HUES6 (cell line): ENCODE data around the gene MXRA8.
"Not testable (repeated sequence)": the region's sequence is repeated elsewhere in the genome, so short reads cannot be mapped to it uniquely, and the experiment has no call there.

Experiments
- H3K27ac ChIP-seq: 2 replicates; pipeline ENCODE4 v1.7.0; 2013; ENCODE audit warnings: low read depth, mild to moderate bottlenecking, low read length, inconsistent platforms
- H3K27me3 ChIP-seq: 2 replicates; pipeline ENCODE4 v1.6.1; 2013; ENCODE audit warnings: low read length; ENCODE audit not compliant: control insufficient read depth, insufficient read depth
- H3K36me3 ChIP-seq: 2 replicates; pipeline ENCODE4 v1.6.1; 2013; ENCODE audit warnings: low read length; ENCODE audit not compliant: control insufficient read depth, insufficient read depth
- H3K4me1 ChIP-seq: 2 replicates; pipeline ENCODE4 v1.6.1; 2013; ENCODE audit warnings: low read length; ENCODE audit not compliant: control insufficient read depth, insufficient read depth
- H3K4me3 ChIP-seq: 2 replicates; pipeline ENCODE4 v1.5.1; 2013; ENCODE audit warnings: low read depth, low read length
- H3K9ac ChIP-seq: one replicate; pipeline ENCODE4 v1.6.1; 2013; ENCODE audit warnings: mild to moderate bottlenecking, low read length
- H3K9me3 ChIP-seq: 2 replicates; pipeline ENCODE4 v1.6.1; 2013; ENCODE audit warnings: low read depth, low read length; ENCODE audit not compliant: control insufficient read depth, insufficient read depth

Gene MXRA8

DNA sequence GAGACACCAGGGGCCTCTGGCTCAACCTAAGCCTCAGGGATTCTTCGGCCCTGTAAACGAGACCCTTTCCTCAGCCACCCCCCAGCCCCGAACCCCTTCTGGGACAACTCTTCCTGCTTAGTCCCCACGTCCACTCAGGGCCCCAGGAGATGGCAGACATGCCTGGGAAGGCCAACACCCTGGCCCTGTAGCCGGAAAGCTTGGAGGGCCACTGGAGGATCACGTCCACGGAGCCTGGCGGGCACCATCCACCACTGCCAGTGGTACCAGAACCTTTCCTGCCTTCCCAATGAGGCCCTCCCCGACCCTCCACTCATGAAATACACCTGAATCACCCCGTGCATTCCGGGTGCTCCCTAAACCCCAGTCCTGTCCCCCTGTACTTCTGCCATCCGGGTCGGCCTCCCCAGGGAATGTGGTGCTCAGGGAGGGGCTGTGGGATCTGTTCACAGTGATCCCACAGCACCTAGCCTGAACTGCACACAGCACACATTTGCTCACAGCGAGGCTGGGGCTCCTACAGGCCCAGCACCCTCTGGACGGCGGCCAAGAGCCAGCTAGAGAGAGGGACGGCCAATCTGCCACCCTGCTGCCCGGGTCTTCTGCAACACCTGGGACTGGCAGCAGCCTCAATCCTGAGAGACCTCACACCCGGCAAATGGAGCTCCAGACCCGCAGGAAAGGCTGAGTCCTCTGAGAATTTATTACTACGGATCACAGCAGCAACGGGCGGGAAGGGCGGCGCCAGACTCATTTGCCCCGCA is 14.9 kb upstream of the MXRA8 start:
- no peaks in the 10 kb centered on the region for H3K27me3 ChIP-seq
- 0 out of 2 replicates have a peak overlapping the region, but pooled peaks have one; percentile 85 for H3K4me3 ChIP-seq
- H3K4me1 ChIP-seq: peaks cover 9% of the 10 kb centered on the region; the same call in 1 of the 2 replicates
- H3K36me3 ChIP-seq: peaks cover 18% of the 10 kb centered on the region
- no peak overlapping the region for H3K9ac ChIP-seq
- H3K27ac ChIP-seq: no peak overlapping the region
- no peaks in the 10 kb centered on the region for H3K9me3 ChIP-seq

DNA sequence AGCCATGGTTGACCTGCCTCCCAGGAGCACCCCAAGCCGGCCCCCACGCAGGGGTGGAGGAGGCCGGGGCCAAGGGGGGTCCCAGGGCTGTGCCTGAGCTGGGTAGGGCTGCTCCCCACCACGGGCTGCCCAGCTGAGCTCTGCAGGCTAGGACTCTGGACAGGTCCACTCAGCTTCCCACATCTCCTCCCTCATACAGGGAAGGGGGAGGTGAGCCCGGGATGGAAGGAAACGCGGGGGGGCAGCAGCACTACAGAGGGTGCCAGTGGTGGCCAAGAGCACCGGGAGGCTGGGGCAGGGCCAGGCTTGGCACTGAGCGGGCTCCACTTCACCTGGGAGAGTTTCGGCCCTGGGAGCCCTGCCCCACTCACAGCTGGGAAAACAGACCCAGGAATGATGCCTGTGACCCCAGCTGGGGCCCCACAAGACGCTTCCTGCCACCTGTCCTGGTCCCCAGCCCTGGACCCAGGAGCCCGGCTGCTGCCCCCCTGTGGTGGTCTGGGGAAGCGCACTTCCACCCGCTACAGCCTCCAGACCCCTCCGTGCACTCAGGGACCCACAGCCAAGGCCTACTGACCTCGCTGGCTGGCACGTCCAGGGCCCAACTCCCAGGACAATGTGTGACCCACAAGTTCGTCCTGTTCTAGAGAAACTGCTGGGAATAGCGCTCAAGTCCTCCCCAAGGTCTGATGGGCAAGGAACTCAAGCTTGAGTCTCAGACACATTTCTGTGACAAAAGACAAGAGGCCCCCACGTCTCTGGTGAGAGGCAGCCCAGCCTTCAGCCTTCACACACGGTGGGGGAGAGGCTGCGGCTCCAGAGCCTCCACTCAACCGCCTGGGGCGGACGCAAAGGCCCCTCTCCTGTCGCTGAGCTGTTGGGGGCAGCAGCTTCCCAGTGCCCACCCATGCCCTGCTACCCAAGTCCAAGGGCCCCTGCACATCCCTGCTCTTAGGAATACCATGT is 13.7 kb upstream of the MXRA8 start:
- Histone ChIP-seq H3K9ac (no peak overlapping the region), H3K27ac (no peak overlapping the region), H3K4me3 (no peak overlapping the region), H3K36me3 (peaks cover 18% of the 10 kb centered on the region), H3K27me3 (no peaks in the 10 kb centered on the region), H3K4me1 (peaks cover 9% of the 10 kb centered on the region; the same call in 1 of the 2 replicates), H3K9me3 (peaks cover 5% of the 10 kb centered on the region)

DNA sequence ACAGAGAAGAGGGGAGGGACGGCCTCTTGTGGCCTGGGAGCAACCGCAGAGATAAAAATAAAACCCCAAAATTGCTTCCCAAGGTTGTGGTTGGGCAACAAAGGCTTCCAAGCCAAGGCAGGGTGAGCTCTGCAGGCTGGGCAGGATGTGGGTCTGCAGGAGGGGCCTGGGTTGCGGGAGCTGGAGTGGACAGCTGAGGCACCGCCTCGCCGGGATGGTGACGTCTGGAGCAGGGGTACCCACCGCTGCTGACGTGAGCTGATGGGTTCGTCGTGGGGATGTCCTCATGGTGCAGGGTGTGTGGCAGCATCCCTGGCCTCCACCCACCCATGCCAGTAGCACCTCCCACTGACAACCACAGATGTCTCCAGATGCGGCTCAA is 13.0 kb upstream of the MXRA8 start:
- no peak overlapping the region for H3K9ac ChIP-seq
- no peak overlapping the region for H3K4me3 ChIP-seq
- peaks cover 9% of the 10 kb centered on the region; the same call in 1 of the 2 replicates for H3K4me1 ChIP-seq
- H3K27ac ChIP-seq: no peak overlapping the region
- peaks cover 11% of the 10 kb centered on the region for H3K9me3 ChIP-seq
- H3K36me3 ChIP-seq: peaks cover 18% of the 10 kb centered on the region
- no peaks in the 10 kb centered on the region for H3K27me3 ChIP-seq

DNA sequence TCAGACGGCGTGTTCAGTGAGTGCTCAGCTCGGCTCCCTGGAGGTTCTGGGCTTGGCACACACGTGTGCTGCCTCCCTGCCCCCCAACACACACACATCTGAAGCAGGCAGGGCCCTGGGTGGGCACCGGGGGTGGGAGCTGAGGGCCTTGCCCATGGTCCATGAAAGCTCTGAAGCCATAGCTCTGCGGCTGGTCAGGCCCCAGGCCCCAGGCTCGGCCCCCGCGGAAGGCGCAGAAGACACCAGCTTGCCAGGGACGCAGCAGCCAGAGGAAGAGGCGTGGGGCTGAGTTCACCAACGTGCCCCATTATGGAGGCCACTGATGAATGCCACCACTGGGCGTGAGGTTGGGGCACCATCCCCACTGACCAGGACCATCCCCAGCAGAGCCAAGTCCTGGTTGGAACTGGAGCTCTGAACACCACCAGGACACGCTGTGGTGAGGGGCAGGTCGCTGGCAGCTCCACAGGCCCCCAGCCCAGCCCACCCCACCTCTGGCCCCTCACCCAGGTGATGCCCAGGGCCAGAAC is 12.5 kb upstream of the MXRA8 start:
- no peak overlapping the region for H3K27ac ChIP-seq
- peaks cover 5% of the 10 kb centered on the region; the same call in 1 of the 2 replicates for H3K4me1 ChIP-seq
- peaks cover 18% of the 10 kb centered on the region for H3K36me3 ChIP-seq
- H3K9ac ChIP-seq: no peak overlapping the region
- no peak overlapping the region for H3K4me3 ChIP-seq
- peaks cover 17% of the 10 kb centered on the region for H3K9me3 ChIP-seq
- no peaks in the 10 kb centered on the region for H3K27me3 ChIP-seq

DNA sequence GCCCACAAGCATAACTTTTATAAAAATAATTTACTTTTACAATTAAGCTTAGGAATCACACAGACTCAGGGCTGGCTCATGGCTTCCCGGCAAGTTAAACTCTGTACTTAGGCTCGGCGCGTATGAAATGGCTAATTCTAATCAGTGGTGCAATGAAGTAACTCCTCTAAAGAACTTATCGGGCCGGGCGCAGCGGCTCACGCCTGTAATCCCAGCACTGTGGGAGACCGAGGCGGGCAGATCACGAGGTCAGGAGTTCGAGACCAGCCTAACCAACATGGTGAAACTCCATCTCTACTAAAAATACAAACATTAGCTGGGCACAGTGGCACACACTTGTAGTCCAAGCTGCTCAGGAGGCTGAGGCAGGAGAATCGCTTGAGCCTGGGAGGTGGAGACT is 11.7 kb upstream of the MXRA8 start:
- H3K4me3 ChIP-seq, H3K27me3 ChIP-seq, H3K27ac ChIP-seq, H3K4me1 ChIP-seq, H3K9ac ChIP-seq: not testable (repeated sequence)
- Histone ChIP-seq H3K9me3 (peaks cover 18% of the 10 kb centered on the region), H3K36me3 (peaks cover 18% of the 10 kb centered on the region)

DNA sequence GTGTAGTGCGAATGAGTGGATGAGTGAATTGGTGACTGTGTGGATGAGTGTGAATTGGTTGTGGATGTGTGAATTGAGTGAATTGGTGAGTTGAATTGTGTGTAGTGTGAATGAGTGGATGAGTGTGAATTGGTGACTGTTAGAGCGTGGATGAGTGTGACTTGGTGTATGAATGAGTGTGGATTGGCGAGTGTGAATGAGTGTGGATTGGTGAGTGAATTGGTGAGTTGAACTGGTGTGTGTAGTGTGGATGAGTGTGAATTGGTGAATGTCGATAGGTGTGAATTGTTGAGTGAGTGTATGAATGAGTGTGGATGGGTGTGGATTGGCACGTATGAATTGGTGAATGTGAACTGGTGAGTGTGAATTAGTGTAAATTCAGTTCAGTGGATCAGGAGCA is 9.0 kb upstream of the MXRA8 start:
- H3K9ac ChIP-seq: no peak overlapping the region
- H3K4me3 ChIP-seq: no peak overlapping the region

DNA sequence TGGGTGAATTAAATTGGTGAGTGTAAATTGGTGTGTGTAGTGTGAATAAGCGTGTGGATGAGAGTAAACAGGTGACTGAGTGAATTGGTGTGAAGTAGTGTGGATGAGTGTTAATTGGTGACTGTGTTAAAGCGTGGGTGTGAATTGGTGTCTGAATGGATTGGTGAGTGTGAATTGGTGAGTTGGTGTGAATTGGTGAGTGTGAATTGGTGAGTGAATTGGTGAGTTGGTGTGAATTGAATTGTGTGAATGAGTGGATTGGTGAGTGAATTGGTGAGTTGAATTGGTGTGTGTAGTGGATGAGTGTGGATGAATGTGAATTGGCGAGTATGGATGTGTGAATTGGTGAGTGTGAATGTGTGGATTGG is 8.3 kb upstream of the MXRA8 start:
- H3K36me3 ChIP-seq: peaks cover 5% of the 10 kb centered on the region; the same call in 1 of the 2 replicates
- H3K9ac ChIP-seq: no peak overlapping the region
- H3K9me3 ChIP-seq: peaks cover 18% of the 10 kb centered on the region
- no peak overlapping the region for H3K27ac ChIP-seq
- H3K4me1 ChIP-seq: peaks cover 6% of the 10 kb centered on the region; the same call in 1 of the 2 replicates
- H3K27me3 ChIP-seq: no peaks in the 10 kb centered on the region
- no peak overlapping the region for H3K4me3 ChIP-seq

More for the DNA sequence above, 9.0 kb upstream of the MXRA8 start:
- Histone ChIP-seq H3K9me3 (peaks cover 18% of the 10 kb centered on the region), H3K36me3 (peaks cover 7% of the 10 kb centered on the region; the same call in 1 of the 2 replicates), H3K4me1 (no peaks in the 10 kb centered on the region), H3K27ac (no peak overlapping the region), H3K27me3 (no peaks in the 10 kb centered on the region)

DNA sequence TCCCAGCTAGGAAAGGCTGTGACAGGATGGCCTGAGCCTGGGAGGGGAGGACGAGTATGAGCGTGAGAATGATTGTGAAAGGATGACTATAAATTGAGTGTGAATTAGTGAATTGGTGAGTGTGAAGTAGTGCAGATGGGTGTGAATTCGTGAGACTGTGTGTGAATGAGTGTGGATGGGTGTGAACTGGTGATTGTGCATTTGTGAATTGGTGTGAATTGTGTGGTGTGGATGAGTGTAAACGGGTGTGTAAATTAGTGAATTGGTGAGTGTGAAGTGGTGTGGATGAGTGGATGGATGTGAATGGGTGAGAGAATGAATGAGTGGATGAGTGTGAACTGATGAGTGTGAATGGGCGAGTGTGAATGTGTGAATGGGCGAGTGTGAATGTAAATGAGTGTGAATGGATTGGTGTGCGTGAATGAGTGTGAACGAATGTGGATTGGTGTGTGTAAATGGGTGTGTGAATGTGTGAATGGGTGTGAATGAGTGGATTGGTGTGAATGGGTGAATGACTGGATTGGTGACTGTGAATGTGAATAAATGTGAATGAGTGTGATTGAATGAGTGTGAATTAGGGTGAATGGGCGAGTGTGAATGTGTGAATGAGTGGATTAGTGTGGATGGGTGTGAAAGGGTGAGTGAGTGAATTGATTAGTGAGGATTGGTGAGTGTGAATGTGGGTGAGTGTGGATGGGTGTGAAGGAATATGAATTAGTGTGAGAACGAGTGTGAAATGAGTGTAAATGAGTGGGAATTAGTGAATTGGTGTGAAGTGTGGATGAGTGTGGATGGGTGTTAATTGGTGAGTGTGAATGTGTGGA is 7.7 kb upstream of the MXRA8 start:
- Histone ChIP-seq H3K9ac (no peak overlapping the region), H3K4me1 (peaks cover 10% of the 10 kb centered on the region; the same call in 1 of the 2 replicates), H3K36me3 (no peaks in the 10 kb centered on the region), H3K4me3 (no peak overlapping the region), H3K27me3 (no peaks in the 10 kb centered on the region), H3K27ac (no peak overlapping the region), H3K9me3 (peaks cover 18% of the 10 kb centered on the region)

DNA sequence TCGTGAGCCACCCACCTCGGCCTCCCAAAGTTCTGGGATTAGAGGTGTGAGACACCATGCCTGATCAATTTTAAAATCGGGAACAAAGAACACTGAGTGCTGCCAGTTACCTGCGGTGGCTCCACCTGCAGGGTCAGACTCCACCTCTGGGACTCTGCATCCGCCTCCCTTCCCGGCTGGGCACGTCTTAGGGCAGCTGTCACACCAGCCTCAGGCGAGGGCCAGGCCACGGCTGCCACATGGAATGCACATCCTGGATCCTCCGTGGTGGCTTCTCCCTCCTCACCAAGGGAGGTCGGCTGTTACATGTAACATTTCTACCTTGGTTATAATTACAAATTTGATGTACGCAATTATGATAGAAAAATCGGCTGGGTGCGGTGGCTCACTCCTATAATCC is 5.9 kb upstream of the MXRA8 start:
- no peaks in the 10 kb centered on the region for H3K27me3 ChIP-seq

DNA sequence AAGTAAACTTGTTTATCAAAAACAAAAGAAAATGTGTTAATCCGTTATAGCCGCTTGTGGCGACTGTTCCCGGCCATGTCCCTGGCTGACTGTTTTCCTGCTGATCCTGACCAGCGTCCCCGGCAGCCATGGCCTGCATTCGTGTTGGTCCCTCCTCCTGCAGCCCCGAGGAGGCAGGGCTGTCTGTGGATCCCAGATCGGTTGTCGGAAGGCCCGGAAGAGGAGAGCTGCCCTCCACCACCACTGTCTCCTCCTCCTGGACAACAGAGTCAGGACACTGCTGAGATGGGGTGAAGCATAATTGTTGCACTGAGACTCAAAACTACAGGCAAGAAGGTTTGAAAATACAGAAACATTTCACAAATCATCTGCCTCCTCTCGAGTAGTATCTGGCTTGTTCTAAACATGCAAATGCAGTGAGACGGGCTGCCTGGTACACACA is 3.6 kb upstream of the MXRA8 start:
- Histone ChIP-seq H3K4me3 (no peak overlapping the region), H3K9ac (no peak overlapping the region), H3K4me1 (peaks cover 47% of the 10 kb centered on the region), H3K27ac (no peak overlapping the region), H3K36me3 (no peaks in the 10 kb centered on the region), H3K9me3 (peaks cover 13% of the 10 kb centered on the region), H3K27me3 (no peaks in the 10 kb centered on the region)

More for the DNA sequence above, 5.9 kb upstream of the MXRA8 start:
- Histone ChIP-seq H3K9ac (no peak overlapping the region), H3K36me3 (no peaks in the 10 kb centered on the region), H3K4me3 (no peak overlapping the region), H3K9me3 (peaks cover 18% of the 10 kb centered on the region), H3K27ac (no peak overlapping the region), H3K4me1 (peaks cover 27% of the 10 kb centered on the region; the same call in 1 of the 2 replicates)
